ENCODE measurements around the gene METTL13. TPM values are rescaled to one million over a fixed set of nuclear protein-coding genes. Genes with fewer than 3 reads are reported as not detected.
A peak's percentile ranks its signal among the peaks of the same experiment; 100 is the strongest.

METTL13 gene, protein sequence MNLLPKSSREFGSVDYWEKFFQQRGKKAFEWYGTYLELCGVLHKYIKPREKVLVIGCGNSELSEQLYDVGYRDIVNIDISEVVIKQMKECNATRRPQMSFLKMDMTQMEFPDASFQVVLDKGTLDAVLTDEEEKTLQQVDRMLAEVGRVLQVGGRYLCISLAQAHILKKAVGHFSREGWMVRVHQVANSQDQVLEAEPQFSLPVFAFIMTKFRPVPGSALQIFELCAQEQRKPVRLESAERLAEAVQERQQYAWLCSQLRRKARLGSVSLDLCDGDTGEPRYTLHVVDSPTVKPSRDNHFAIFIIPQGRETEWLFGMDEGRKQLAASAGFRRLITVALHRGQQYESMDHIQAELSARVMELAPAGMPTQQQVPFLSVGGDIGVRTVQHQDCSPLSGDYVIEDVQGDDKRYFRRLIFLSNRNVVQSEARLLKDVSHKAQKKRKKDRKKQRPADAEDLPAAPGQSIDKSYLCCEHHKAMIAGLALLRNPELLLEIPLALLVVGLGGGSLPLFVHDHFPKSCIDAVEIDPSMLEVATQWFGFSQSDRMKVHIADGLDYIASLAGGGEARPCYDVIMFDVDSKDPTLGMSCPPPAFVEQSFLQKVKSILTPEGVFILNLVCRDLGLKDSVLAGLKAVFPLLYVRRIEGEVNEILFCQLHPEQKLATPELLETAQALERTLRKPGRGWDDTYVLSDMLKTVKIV
- 29.7 TPM for polyA plus RNA-seq (2013, experiment 1 of 2)
- 32.3 TPM for polyA plus RNA-seq (2013, experiment 2 of 2)

DNA sequence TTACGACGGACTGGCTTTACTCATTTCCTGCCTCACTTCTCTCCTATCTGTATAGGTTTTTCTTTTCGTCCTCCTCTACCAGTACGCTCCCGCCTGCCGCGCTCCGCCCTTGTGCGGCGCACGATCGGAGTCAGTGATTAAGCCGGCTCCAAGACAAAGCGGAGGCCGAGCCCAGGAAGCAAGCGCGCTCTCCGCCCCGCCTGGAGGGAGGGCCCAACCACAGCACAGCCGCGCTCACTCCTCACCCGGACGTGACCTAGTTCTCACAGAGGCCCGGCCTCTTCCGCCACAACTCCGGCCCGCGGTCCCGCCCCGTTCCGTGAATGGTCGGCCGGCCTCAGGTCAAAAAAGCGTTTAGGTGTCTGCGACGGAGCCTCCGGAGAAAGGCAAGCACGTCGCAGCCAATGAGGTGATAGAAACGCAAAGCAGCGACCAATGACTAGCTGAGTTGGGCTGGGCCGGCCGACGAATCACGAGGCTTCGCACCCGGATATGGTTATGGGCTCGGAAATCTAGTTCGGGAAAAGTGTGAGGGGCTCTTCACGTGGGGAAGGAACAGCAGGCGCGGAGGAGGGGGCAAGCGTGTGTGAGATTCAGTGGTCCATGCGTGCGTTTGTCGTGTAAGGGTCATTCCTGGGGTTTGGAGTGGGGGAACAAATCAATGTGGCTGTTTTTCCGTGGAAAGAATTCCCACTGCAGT is at the start of gene METTL13:
TSS of gene METTL13 (plus strand) at position 485 of the 700 bp plus-strand sequence. CDS start 308 bp downstream, outside the sequence.
- H2BK120ac ChIP-seq (ENCODE audit: low read depth, low read length): no peak within 1 kb of the TSS
- DNase-seq: peak; percentile 100
- no peak within 1 kb of the TSS for H2BK5ac ChIP-seq (ENCODE audit: low read length)
- H3K4ac ChIP-seq (ENCODE audit: low read depth, low read length): no peak within 1 kb of the TSS
- peak within 1 kb of the TSS; percentile 30 for H4K8ac ChIP-seq (ENCODE audit: low read depth, low read length)
- H3K23ac ChIP-seq (ENCODE audit: low read length): no peak within 1 kb of the TSS
- H2BK15ac ChIP-seq (replicated peaks; ENCODE audit: low read depth): no peak within 1 kb of the TSS
- no peaks in the 10 kb centered on the region for H3K27me3 ChIP-seq (ENCODE audit: insufficient read depth, low read length, poor library complexity)
- H3K27ac ChIP-seq (ENCODE audit: low read depth, low read length): peak within 1 kb of the TSS; percentile 76
- no CpG with 5 or more reads among the region's 57 CpGs for WGBS (ENCODE audit: extremely low coverage, insufficient coverage, low lambda C conversion rate)
- H3K36me3 ChIP-seq (ENCODE audit: control insufficient read depth, insufficient read depth, low read length): peaks cover 2% of the 10 kb centered on the region
- H3K4me3 ChIP-seq (ENCODE audit: low read length): peak within 1 kb of the TSS; percentile 91
- H3K9ac ChIP-seq (ENCODE audit: low read length): peak within 1 kb of the TSS; percentile 86
- H2AK5ac ChIP-seq (ENCODE audit: low read length): no peak within 1 kb of the TSS
- H3K18ac ChIP-seq (ENCODE audit: low read length): no peak within 1 kb of the TSS
- H3K56ac ChIP-seq (ENCODE audit: low read length): peak within 1 kb of the TSS; percentile 92
- H4K5ac ChIP-seq (ENCODE audit: low read length): peak within 1 kb of the TSS; percentile 84
- peaks cover 38% of the 10 kb centered on the region for H3K79me2 ChIP-seq (ENCODE audit: control insufficient read depth, insufficient read depth, low read length)
- peak within 1 kb of the TSS; percentile 86 for H3K4me2 ChIP-seq (ENCODE audit: low read length)
- H3K79me1 ChIP-seq (ENCODE audit: low read length): peaks cover 14% of the 10 kb centered on the region
- peaks cover 3% of the 10 kb centered on the region for H3K4me1 ChIP-seq (ENCODE audit: control insufficient read depth, low read depth, low read length)

DNA sequence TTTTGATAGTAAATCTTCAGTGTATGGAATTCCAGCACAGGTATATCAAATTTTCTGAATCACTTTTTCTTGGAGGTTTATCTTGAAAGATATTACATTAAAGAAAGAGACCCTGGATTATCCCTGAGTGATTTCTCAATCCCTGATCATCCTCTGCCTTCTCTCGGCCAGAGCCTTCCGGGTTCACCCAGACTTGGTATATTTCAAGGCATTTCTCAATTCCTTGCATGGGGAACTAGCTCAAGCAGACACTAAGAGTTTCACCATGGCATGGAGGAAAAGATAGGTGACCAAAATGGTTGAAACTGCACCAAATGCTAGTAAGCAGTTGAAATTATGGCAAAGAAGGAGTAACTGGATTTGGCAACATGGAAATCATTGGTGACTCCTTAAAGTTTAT is 45.3 kb upstream of the METTL13 start:
- Histone ChIP-seq H3K27me3 (ENCODE audit: insufficient read depth, low read length, poor library complexity) (no peaks in the 10 kb centered on the region), H4K5ac (ENCODE audit: low read length) (no peak overlapping the region), H2BK5ac (ENCODE audit: low read length) (no peak overlapping the region), H3K18ac (ENCODE audit: low read length) (no peak overlapping the region), H3K23ac (ENCODE audit: low read length) (no peak overlapping the region), H3K27ac (ENCODE audit: low read depth, low read length) (no peak overlapping the region), H3K36me3 (ENCODE audit: control insufficient read depth, insufficient read depth, low read length) (no peaks in the 10 kb centered on the region), H3K4me1 (ENCODE audit: control insufficient read depth, low read depth, low read length) (peaks cover 5% of the 10 kb centered on the region), H3K79me2 (ENCODE audit: control insufficient read depth, insufficient read depth, low read length) (no peaks in the 10 kb centered on the region), H2AK5ac (ENCODE audit: low read length) (no peak overlapping the region), H2BK15ac (replicated peaks; ENCODE audit: low read depth) (no peak overlapping the region), H3K79me1 (ENCODE audit: low read length) (peaks cover 2% of the 10 kb centered on the region), H3K56ac (ENCODE audit: low read length) (no peak overlapping the region), H4K8ac (ENCODE audit: low read depth, low read length) (no peak overlapping the region), H2BK120ac (ENCODE audit: low read depth, low read length) (no peak overlapping the region), H3K4me2 (ENCODE audit: low read length) (no peak overlapping the region), H3K4ac (ENCODE audit: low read depth, low read length) (no peak overlapping the region), H3K9ac (ENCODE audit: low read length) (no peak overlapping the region), H3K4me3 (ENCODE audit: low read length) (no peak overlapping the region)
- no CpG with 5 or more reads among the region's 2 CpGs for WGBS (ENCODE audit: extremely low coverage, insufficient coverage, low lambda C conversion rate)
- DNase-seq: no peak

DNA sequence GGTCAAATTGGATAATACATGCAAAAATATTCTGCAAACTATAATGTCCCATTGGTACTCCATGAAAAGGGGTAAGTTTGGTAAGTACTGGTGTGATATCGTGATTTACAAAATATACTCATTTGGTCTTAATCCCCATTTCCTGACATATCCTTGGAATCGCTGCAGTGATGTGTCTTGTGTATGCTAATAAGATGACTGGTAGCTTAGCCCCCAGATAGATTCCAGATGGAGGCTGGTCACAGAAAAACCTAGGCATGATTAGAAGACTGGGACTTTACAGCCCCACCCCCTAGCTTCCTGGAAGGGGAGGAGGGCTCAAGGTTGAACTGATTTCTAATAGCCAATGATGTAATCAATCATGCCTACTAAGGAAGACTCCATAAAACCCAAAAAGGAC is 42.5 kb upstream of the METTL13 start:
- H3K18ac ChIP-seq (ENCODE audit: low read length): no peak overlapping the region
- H3K4me2 ChIP-seq (ENCODE audit: low read length): no peak overlapping the region
- no peak overlapping the region for H2BK120ac ChIP-seq (ENCODE audit: low read depth, low read length)
- H2BK5ac ChIP-seq (ENCODE audit: low read length): no peak overlapping the region
- H3K4ac ChIP-seq (ENCODE audit: low read depth, low read length): no peak overlapping the region
- H4K8ac ChIP-seq (ENCODE audit: low read depth, low read length): no peak overlapping the region
- H4K5ac ChIP-seq (ENCODE audit: low read length): no peak overlapping the region
- no peak overlapping the region for H3K27ac ChIP-seq (ENCODE audit: low read depth, low read length)
- no peak overlapping the region for H3K23ac ChIP-seq (ENCODE audit: low read length)
- no peak overlapping the region for H2BK15ac ChIP-seq (replicated peaks; ENCODE audit: low read depth)
- H3K79me2 ChIP-seq (ENCODE audit: control insufficient read depth, insufficient read depth, low read length): no peaks in the 10 kb centered on the region
- H3K9ac ChIP-seq (ENCODE audit: low read length): no peak overlapping the region
- no peak overlapping the region for H3K56ac ChIP-seq (ENCODE audit: low read length)
- peak; percentile 15 for DNase-seq
- no CpG with 5 or more reads among the region's 2 CpGs for WGBS (ENCODE audit: extremely low coverage, insufficient coverage, low lambda C conversion rate)
- peaks cover 7% of the 10 kb centered on the region for H3K4me1 ChIP-seq (ENCODE audit: control insufficient read depth, low read depth, low read length)
- H3K79me1 ChIP-seq (ENCODE audit: low read length): peaks cover 2% of the 10 kb centered on the region
- H2AK5ac ChIP-seq (ENCODE audit: low read length): no peak overlapping the region
- no peak overlapping the region for H3K4me3 ChIP-seq (ENCODE audit: low read length)
- H3K27me3 ChIP-seq (ENCODE audit: insufficient read depth, low read length, poor library complexity): no peaks in the 10 kb centered on the region
- no peaks in the 10 kb centered on the region for H3K36me3 ChIP-seq (ENCODE audit: control insufficient read depth, insufficient read depth, low read length)

DNA sequence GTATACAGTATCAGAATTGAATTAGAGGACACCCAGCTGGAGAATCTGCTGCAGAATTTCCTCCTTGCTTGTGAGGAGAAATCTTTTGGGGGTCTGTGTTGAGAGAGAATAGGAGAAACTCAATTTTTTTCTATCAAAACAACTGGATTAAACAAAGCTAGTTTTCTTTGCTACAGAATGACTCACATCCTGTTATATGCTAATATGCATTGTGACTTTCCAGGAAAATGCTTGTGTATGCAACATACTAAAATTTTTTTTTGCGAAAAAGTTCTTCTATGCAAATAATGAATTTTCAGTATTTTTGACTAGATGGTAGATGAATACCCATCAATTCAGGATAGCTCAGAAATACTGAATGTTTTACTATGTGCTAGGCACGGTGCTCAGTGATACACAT is 41.8 kb upstream of the METTL13 start:
- H4K8ac ChIP-seq (ENCODE audit: low read depth, low read length): no peak overlapping the region
- no peak overlapping the region for H2AK5ac ChIP-seq (ENCODE audit: low read length)
- H2BK5ac ChIP-seq (ENCODE audit: low read length): no peak overlapping the region
- no peak overlapping the region for H3K4ac ChIP-seq (ENCODE audit: low read depth, low read length)
- no peak overlapping the region for H3K9ac ChIP-seq (ENCODE audit: low read length)
- H4K5ac ChIP-seq (ENCODE audit: low read length): no peak overlapping the region
- no peak overlapping the region for H3K27ac ChIP-seq (ENCODE audit: low read depth, low read length)
- H3K79me1 ChIP-seq (ENCODE audit: low read length): peaks cover 2% of the 10 kb centered on the region
- H3K4me3 ChIP-seq (ENCODE audit: low read length): no peak overlapping the region
- H2BK120ac ChIP-seq (ENCODE audit: low read depth, low read length): no peak overlapping the region
- H3K36me3 ChIP-seq (ENCODE audit: control insufficient read depth, insufficient read depth, low read length): no peaks in the 10 kb centered on the region
- no peak overlapping the region for H3K4me2 ChIP-seq (ENCODE audit: low read length)
- no peak overlapping the region for H2BK15ac ChIP-seq (replicated peaks; ENCODE audit: low read depth)
- H3K23ac ChIP-seq (ENCODE audit: low read length): no peak overlapping the region
- H3K56ac ChIP-seq (ENCODE audit: low read length): no peak overlapping the region
- no peaks in the 10 kb centered on the region for H3K27me3 ChIP-seq (ENCODE audit: insufficient read depth, low read length, poor library complexity)
- DNase-seq: no peak
- no peak overlapping the region for H3K18ac ChIP-seq (ENCODE audit: low read length)
- H3K79me2 ChIP-seq (ENCODE audit: control insufficient read depth, insufficient read depth, low read length): no peaks in the 10 kb centered on the region
- H3K4me1 ChIP-seq (ENCODE audit: control insufficient read depth, low read depth, low read length): peaks cover 7% of the 10 kb centered on the region
- no CpG with 5 or more reads among the region's 2 CpGs for WGBS (ENCODE audit: extremely low coverage, insufficient coverage, low lambda C conversion rate)

DNA sequence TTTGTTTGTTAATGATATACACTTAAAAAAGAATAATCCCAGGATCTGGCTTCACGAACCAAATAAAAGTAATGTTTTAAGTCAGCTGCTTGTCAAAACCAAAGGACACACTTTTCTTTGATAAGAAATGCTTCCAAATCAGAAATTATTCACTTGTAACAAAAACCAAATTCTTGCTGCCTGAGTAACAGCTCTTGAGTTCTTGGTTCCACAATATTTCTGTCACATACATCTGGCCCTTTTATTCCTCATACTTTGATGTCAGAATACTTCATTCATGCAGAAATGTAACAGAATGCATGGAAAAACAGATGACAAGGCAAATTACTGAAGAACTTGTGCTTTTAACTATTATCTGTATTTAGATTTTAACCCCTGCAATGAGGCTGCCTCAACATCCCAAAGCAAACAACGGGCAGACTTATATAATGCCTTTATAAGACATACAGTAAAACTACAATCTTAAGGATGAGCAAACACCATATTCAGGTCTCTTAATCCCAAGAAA is 41.0 kb upstream of the METTL13 start:
- no peak overlapping the region for H3K4me2 ChIP-seq (ENCODE audit: low read length)
- no peak overlapping the region for H3K9ac ChIP-seq (ENCODE audit: low read length)
- no peak overlapping the region for H4K8ac ChIP-seq (ENCODE audit: low read depth, low read length)
- H3K23ac ChIP-seq (ENCODE audit: low read length): no peak overlapping the region
- H3K56ac ChIP-seq (ENCODE audit: low read length): no peak overlapping the region
- no peaks in the 10 kb centered on the region for H3K27me3 ChIP-seq (ENCODE audit: insufficient read depth, low read length, poor library complexity)
- H3K36me3 ChIP-seq (ENCODE audit: control insufficient read depth, insufficient read depth, low read length): no peaks in the 10 kb centered on the region
- H2BK120ac ChIP-seq (ENCODE audit: low read depth, low read length): no peak overlapping the region
- no peak overlapping the region for H3K4me3 ChIP-seq (ENCODE audit: low read length)
- no peak overlapping the region for H3K27ac ChIP-seq (ENCODE audit: low read depth, low read length)
- no peak overlapping the region for H3K18ac ChIP-seq (ENCODE audit: low read length)
- H2AK5ac ChIP-seq (ENCODE audit: low read length): no peak overlapping the region
- WGBS (ENCODE audit: extremely low coverage, insufficient coverage, low lambda C conversion rate): no CpG with 5 or more reads among the region's 2 CpGs
- no peak overlapping the region for H2BK5ac ChIP-seq (ENCODE audit: low read length)
- H2BK15ac ChIP-seq (replicated peaks; ENCODE audit: low read depth): no peak overlapping the region
- H3K79me2 ChIP-seq (ENCODE audit: control insufficient read depth, insufficient read depth, low read length): no peaks in the 10 kb centered on the region
- peaks cover 2% of the 10 kb centered on the region for H3K79me1 ChIP-seq (ENCODE audit: low read length)
- H4K5ac ChIP-seq (ENCODE audit: low read length): no peak overlapping the region
- H3K4ac ChIP-seq (ENCODE audit: low read depth, low read length): no peak overlapping the region
- DNase-seq: no peak
- H3K4me1 ChIP-seq (ENCODE audit: control insufficient read depth, low read depth, low read length): peaks cover 7% of the 10 kb centered on the region

All from mesendoderm (in vitro differentiated cells).